ENCODE measurements around the gene SULT6B1. TPM values are rescaled to one million over a fixed set of nuclear protein-coding genes. Genes with fewer than 3 reads are reported as not detected.

The SULT6B1 gene
- total and polyA plus RNA-seq, 2 of the 4 experiments (the other 2 are of a cell fraction) = not detected

- no peak overlapping the region for H2AFZ ChIP-seq (replicated peaks; ENCODE audit: low read length, poor library complexity)
- H3K56ac ChIP-seq (ENCODE audit: extremely low read depth, insufficient read depth, low read length) = no peak overlapping the region
- no peak overlapping the region for H3K9ac ChIP-seq (ENCODE audit: low read depth, low read length)
- H4K8ac ChIP-seq (ENCODE audit: low read depth in 2 of 2, low read length in 2 of 2) = no peak overlapping the region
- intact Hi-C loops (cut with micrococcal nuclease) = no loop called here
- no peaks in the 10 kb centered on the region for H3K9me3 ChIP-seq (ENCODE audit: control insufficient read depth, insufficient read depth, low read length)
- ChIA-PET POLR2A (ENCODE audit: unreplicated experiment) (no interaction called here), CTCF (interaction anchor here (1.2 kb wide), 1 partner anchor 12 kb away, joined by 5 read pairs; no protein-coding TSS in a partner anchor)
- H2AK5ac ChIP-seq (ENCODE audit: low read depth, low read length) = no peak overlapping the region
- no peak overlapping the region for H2BK120ac ChIP-seq (ENCODE audit: low read depth, low read length)
- in situ Hi-C loops (cut with MboI; ENCODE audit: low sequenced_read_pairs) = no loop called here
- peaks cover 3% of the 10 kb centered on the region for H3K4me1 ChIP-seq (ENCODE audit: control insufficient read depth, insufficient read depth, low read length)
- DNase-seq = no peak
- TF ChIP-seq FOS (IDR thresholded peaks at IDR 0.05; ENCODE audit: low read depth, low read length) = no peak
- no peak for TF ChIP-seq BHLHE40 (IDR thresholded peaks at IDR 0.05; ENCODE audit: low read depth, low read length)
- no peak for TF ChIP-seq RAD21 (IDR thresholded peaks at IDR 0.05; ENCODE audit: low read length)
- TF ChIP-seq CTCF (conservative IDR thresholded peaks at IDR 0.05; ENCODE audit: low read depth, low read length) = no peak
- TF ChIP-seq SMC3 (IDR thresholded peaks at IDR 0.05; ENCODE audit: low read depth, low read length) = no peak
- no peak overlapping the region for H3K4me3 ChIP-seq (ENCODE audit: insufficient read depth, low read depth, low read length)
- no peaks in the 10 kb centered on the region for H3K9me1 ChIP-seq (ENCODE audit: insufficient read depth, low read length)
- H3K4me2 ChIP-seq (ENCODE audit: low read depth, low read length) = no peak overlapping the region
- H3K36me3 ChIP-seq (ENCODE audit: control insufficient read depth, insufficient read depth, low read length) = no peaks in the 10 kb centered on the region
- H4K20me1 ChIP-seq (ENCODE audit: insufficient read depth, low read length) = no peaks in the 10 kb centered on the region
- no peak for ATAC-seq (ENCODE audit: low read depth)
- no peak overlapping the region for H4K5ac ChIP-seq (ENCODE audit: low read depth, low read length)
- no peak overlapping the region for H4K91ac ChIP-seq (ENCODE audit: insufficient read depth, low read depth, low read length)
- no peak overlapping the region for H2AK9ac ChIP-seq (replicated peaks; ENCODE audit: low read depth, low read length, poor library complexity)
- no peak overlapping the region for H2BK5ac ChIP-seq (ENCODE audit: low read depth, low read length, poor library complexity, severe bottlenecking)
- no peak overlapping the region for H2BK20ac ChIP-seq (ENCODE audit: low read depth, low read length)
- H3K27me3 ChIP-seq (ENCODE audit: control insufficient read depth, insufficient read depth, low read length) = no peaks in the 10 kb centered on the region
- H3K18ac ChIP-seq (ENCODE audit: low read depth, low read length) = no peak overlapping the region
- no peak overlapping the region for H3K27ac ChIP-seq (ENCODE audit: insufficient read depth, low read length)
- no peak overlapping the region for H3K23ac ChIP-seq (ENCODE audit: low read depth, low read length)
- no peaks in the 10 kb centered on the region for H3K79me1 ChIP-seq (ENCODE audit: low read depth in 1 of 2, low read length in 2 of 2)
- no CpG with 5 or more reads among the region's 5 CpGs for WGBS, 2 experiments (ENCODE audit: extremely low coverage in 2 of 2, insufficient read length in 1 of 2)
- BruUV-seq (replicated peaks) = no TSS peak
- no peak overlapping the region for H3K14ac ChIP-seq (replicated peaks; ENCODE audit: low read depth, low read length)
- dilution Hi-C loops (cut with HindIII; ENCODE audit: low sequenced_read_pairs, unreplicated experiment) = no loop called here
- no peak overlapping the region for H2BK15ac ChIP-seq (ENCODE audit: low read depth, low read length)
- H3K4ac ChIP-seq (ENCODE audit: low read depth, low read length) = no peak overlapping the region
These were observed 7.8 kb downstream of the SULT6B1 start for GRCh38 chr2:37180640-37181039.

Data from IMR-90 (cell line).